Natural killer cell (primary cell): Measurements from ENCODE around the gene LYAR. TPM values are rescaled to one million over a fixed set of nuclear protein-coding genes. Genes with fewer than 3 reads are reported as not detected.

ENCODE experiments used
- ATAC-seq, 3 donors: fragments of 150-1000 bp in 2 of 3; fragments of 200-7000 bp in 1 of 3; cut with Tn5 transposase; 1 replicate in 1 of 3; 2 replicates in 2 of 3; pipeline ENCODE4 v1.10.0; 2021; ENCODE audit warnings: mild to moderate bottlenecking in 2 of 3, moderate library complexity in 2 of 3
- DNase-seq, 2 donors: peaks; one replicate each; pipeline versions ENCODE4 v3.0.0 to v3.0.0-alpha.2; 2013 to 2021; ENCODE audit warnings: mixed read lengths in 1 of 2
- H3K27ac ChIP-seq: one replicate; pipeline ENCODE4 v1.5.1; 2013; ENCODE audit warnings: mild to moderate bottlenecking, low read length
- H3K27me3 ChIP-seq: one replicate; pipeline ENCODE4 v1.6.1; 2013; ENCODE audit warnings: low read length; ENCODE audit not compliant: control insufficient read depth, insufficient read depth
- H3K36me3 ChIP-seq: one replicate; pipeline ENCODE4 v1.6.1; 2013; ENCODE audit warnings: low read length; ENCODE audit not compliant: control insufficient read depth, insufficient read depth
- H3K4me1 ChIP-seq: one replicate; pipeline ENCODE4 v1.6.1; 2013; ENCODE audit warnings: low read length; ENCODE audit not compliant: control insufficient read depth, insufficient read depth
- H3K4me3 ChIP-seq: one replicate; pipeline ENCODE4 v1.5.1; 2013; ENCODE audit warnings: low read length
- H3K9me3 ChIP-seq: one replicate; pipeline ENCODE4 v1.6.1; 2013; ENCODE audit warnings: low read length; ENCODE audit not compliant: control insufficient read depth, insufficient read depth
- H3K27ac Mint-ChIP-seq, 2 donors: one replicate each; pipeline ENCODE4 v1.8.0; 2022; ENCODE audit warnings: mild to moderate bottlenecking in 2 of 2, mixed read lengths in 2 of 2, moderate library complexity in 1 of 2
- H3K27me3 Mint-ChIP-seq, 2 donors: one replicate each; pipeline ENCODE4 v1.8.0; 2022; ENCODE audit warnings: low read depth in 2 of 2, mixed read lengths in 2 of 2
- H3K36me3 Mint-ChIP-seq: one replicate; pipeline ENCODE4 v1.8.0; 2022; ENCODE audit warnings: mixed read lengths
- H3K4me1 Mint-ChIP-seq, 2 donors: one replicate each; pipeline ENCODE4 v1.8.0; 2022; ENCODE audit warnings: mixed read lengths in 2 of 2
- H3K4me3 Mint-ChIP-seq: one replicate; pipeline ENCODE4 v1.8.0; 2022; ENCODE audit warnings: mild to moderate bottlenecking, moderate library complexity, mixed read lengths
- H3K9me3 Mint-ChIP-seq, 2 donors: one replicate each; pipeline ENCODE4 v1.8.0; 2022; ENCODE audit warnings: mixed read lengths in 2 of 2
- CTCF ChIP-seq: fragments of 200-600 bp; IDR thresholded peaks from one replicate; pipeline ENCODE4 v1.8.0; 2022; ENCODE audit warnings: antibody characterized with exemption
- WGBS: methylation state at CpG from one replicate; pipeline ENCODE4 v1.1.7; 2013; ENCODE audit warnings: missing lambda C conversion rate; ENCODE audit not compliant: insufficient coverage; 5-methylcytosine and 5-hydroxymethylcytosine counted together
- intact Hi-C: fragments of 100-400 bp; cut with micrococcal nuclease; formaldehyde crosslinking; loops from one replicate; pipeline ENCODE4 v1.14.2; 2022
- total RNA-seq, 4 donors: library from RNA; stranded (reverse); fragments of 120-200 nt in 1 of 4; gene quantifications; one replicate each; pipeline versions ENCODE4 v1.2.3 to v1.2.4, GENCODE V29; 2013 to 2022

LYAR gene
- total RNA-seq, 3 donors from 2014 or later (not counting 1 experiment from before 2014, with no cell fraction given) = 42.9 to 81.1 (median 55.8) TPM

- H3K27me3 ChIP-seq = no peaks in the 10 kb centered on the region
- H3K4me3 ChIP-seq = no peak overlapping the region
- no peaks in the 10 kb centered on the region for H3K36me3 Mint-ChIP-seq
These were observed 37.7 kb upstream of the LYAR start for GRCh38 chr4:4327652-4328121.

GRCh38 chr4:4326166-4326565, 36.2 kb upstream of the LYAR start:
- Mint-ChIP-seq H3K9me3 (no peaks in the 10 kb centered on the region), H3K36me3 (no peaks in the 10 kb centered on the region), H3K4me3 (no peak overlapping the region), H3K27ac (no peak overlapping the region), H3K27me3 (no peaks in the 10 kb centered on the region), H3K4me1 (peaks cover 4 to 5% of the 10 kb centered on the region in 2 donors)
- Histone ChIP-seq H3K36me3 (peaks cover 10% of the 10 kb centered on the region), H3K4me1 (no peaks in the 10 kb centered on the region), H3K9me3 (no peaks in the 10 kb centered on the region), H3K27ac (no peak overlapping the region), H3K27me3 (no peaks in the 10 kb centered on the region), H3K4me3 (no peak overlapping the region)
- ATAC-seq = no peak
- 94% methylated on average over 4 of the region's 4 CpGs for WGBS
- intact Hi-C loops = no loop called here
- no peak for TF ChIP-seq CTCF
- no peak for DNase-seq

More at GRCh38 chr4:4327652-4328121, 37.7 kb upstream of the LYAR start:
- H3K4me1 Mint-ChIP-seq = peaks cover 4 to 5% of the 10 kb centered on the region in 2 donors
- WGBS = 57% methylated on average over 22 of the region's 22 CpGs
- DNase-seq (no peak), ATAC-seq (peak in 1 of 3 donors; percentile 28)
- no peaks in the 10 kb centered on the region for H3K27me3 Mint-ChIP-seq
- intact Hi-C loops = no loop called here
- Histone ChIP-seq H3K27ac (no peak overlapping the region), H3K9me3 (no peaks in the 10 kb centered on the region), H3K36me3 (no peaks in the 10 kb centered on the region), H3K4me1 (no peaks in the 10 kb centered on the region)
- no peaks in the 10 kb centered on the region for H3K9me3 Mint-ChIP-seq
- TF ChIP-seq CTCF = no peak
- H3K4me3 Mint-ChIP-seq = no peak overlapping the region
- peak overlapping the region in 1 of 2 donors; percentile 6 for H3K27ac Mint-ChIP-seq

- no peak for TF ChIP-seq CTCF
- Mint-ChIP-seq H3K4me1 (peaks cover 4 to 5% of the 10 kb centered on the region in 2 donors), H3K36me3 (no peaks in the 10 kb centered on the region), H3K27me3 (no peaks in the 10 kb centered on the region), H3K4me3 (no peak overlapping the region), H3K27ac (no peak overlapping the region), H3K9me3 (no peaks in the 10 kb centered on the region)
- no peak for ATAC-seq
- Histone ChIP-seq H3K36me3 (peaks cover 15% of the 10 kb centered on the region), H3K27ac (no peak overlapping the region), H3K4me1 (no peaks in the 10 kb centered on the region), H3K9me3 (no peaks in the 10 kb centered on the region), H3K27me3 (no peaks in the 10 kb centered on the region), H3K4me3 (no peak overlapping the region)
- 99% methylated on average over 5 of the region's 5 CpGs for WGBS
- intact Hi-C loops = no loop called here
- no peak for DNase-seq
These were observed 35.4 kb upstream of the LYAR start for GRCh38 chr4:4325321-4325720.
